Measurements from ENCODE around the gene CADM1.

Gene CADM1

GRCh38 chr11:115290893-115291292 lies 213.3 kb downstream of the CADM1 start:
- H3K4me3 ChIP-seq (ENCODE audit: low read depth, low read length) = no peak overlapping the region

- no peak overlapping the region for H3K4me3 ChIP-seq (ENCODE audit: low read depth, low read length)
These were observed 213.7 kb downstream of the CADM1 start for GRCh38 chr11:115290479-115290878.

GRCh38 chr11:115287266-115287665 lies 216.9 kb downstream of the CADM1 start:
- no peak overlapping the region for H3K4me3 ChIP-seq (ENCODE audit: low read depth, low read length)

- H3K4me3 ChIP-seq (ENCODE audit: low read depth, low read length) = no peak overlapping the region
These were observed 217.6 kb downstream of the CADM1 start for GRCh38 chr11:115286614-115287013.

GRCh38 chr11:115284773-115285172 lies 219.4 kb downstream of the CADM1 start:
- H3K4me3 ChIP-seq (ENCODE audit: low read depth, low read length) = no peak overlapping the region

GRCh38 chr11:115282923-115283322 lies 221.3 kb downstream of the CADM1 start:
- H3K4me3 ChIP-seq (ENCODE audit: low read depth, low read length) = no peak overlapping the region

GRCh38 chr11:115280775-115281174 lies 223.4 kb downstream of the CADM1 start:
- H3K4me3 ChIP-seq (ENCODE audit: low read depth, low read length) = no peak overlapping the region

- no peak overlapping the region for H3K4me3 ChIP-seq (ENCODE audit: low read depth, low read length)
These were observed 224.1 kb downstream of the CADM1 start for GRCh38 chr11:115279813-115280761.

GRCh38 chr11:115276799-115277198 lies 227.4 kb downstream of the CADM1 start:
- no peak overlapping the region for H3K4me3 ChIP-seq (ENCODE audit: low read depth, low read length)

GRCh38 chr11:115276191-115276590 lies 228.0 kb downstream of the CADM1 start:
- H3K4me3 ChIP-seq (ENCODE audit: low read depth, low read length) = no peak overlapping the region

- H3K4me3 ChIP-seq (ENCODE audit: low read depth, low read length) = no peak overlapping the region
These were observed 229.2 kb downstream of the CADM1 start for GRCh38 chr11:115275045-115275444.

- no peak overlapping the region for H3K4me3 ChIP-seq (ENCODE audit: low read depth, low read length)
These were observed 231.3 kb downstream of the CADM1 start for GRCh38 chr11:115272925-115273324.

GRCh38 chr11:115271643-115272042 lies 232.6 kb downstream of the CADM1 start:
- H3K4me3 ChIP-seq (ENCODE audit: low read depth, low read length) = no peak overlapping the region

- no peak overlapping the region for H3K4me3 ChIP-seq (ENCODE audit: low read depth, low read length)
These were observed 234.8 kb downstream of the CADM1 start for GRCh38 chr11:115269191-115269950.

- no peak overlapping the region for H3K4me3 ChIP-seq (ENCODE audit: low read depth, low read length)
These were observed 236.3 kb downstream of the CADM1 start for GRCh38 chr11:115267871-115268270.

GRCh38 chr11:115267238-115267781 lies 236.9 kb downstream of the CADM1 start:
- no peak overlapping the region for H3K4me3 ChIP-seq (ENCODE audit: low read depth, low read length)

GRCh38 chr11:115266066-115266639 lies 238.1 kb downstream of the CADM1 start:
- no peak overlapping the region for H3K4me3 ChIP-seq (ENCODE audit: low read depth, low read length)

- H3K4me3 ChIP-seq (ENCODE audit: low read depth, low read length) = no peak overlapping the region
These were observed 240.2 kb downstream of the CADM1 start for GRCh38 chr11:115263799-115264656.

GRCh38 chr11:115258216-115258615 lies 246.0 kb downstream of the CADM1 start:
- H3K4me3 ChIP-seq (ENCODE audit: low read depth, low read length) = no peak overlapping the region

- H3K4me3 ChIP-seq (ENCODE audit: low read depth, low read length) = no peak overlapping the region
These were observed 246.5 kb downstream of the CADM1 start for GRCh38 chr11:115257678-115258077.
